SK-N-SH (cell line): Measurements from ENCODE around the gene FMN1. TPM values are rescaled to one million over a fixed set of nuclear protein-coding genes. Genes with fewer than 3 reads are reported as not detected.

Source experiments
- CTCF ChIA-PET: fragments of 300-600, 350-600 bp; formaldehyde crosslinking; extraction: SDS; loops from one replicate; lab custom pipeline; 2021; lab: Yijun Ruan, JAX
- POLR2A ChIA-PET: fragments of 350-600 bp; sonication (Branson Sonifier 250); formaldehyde crosslinking; extraction: SDS; loops from one replicate; lab custom pipeline; 2020; ENCODE audit warnings: antibody characterized with exemption, inconsistent platforms; lab: Yijun Ruan, JAX
- DNase-seq: peaks from one replicate; pipeline ENCODE4 v3.0.0; 2012
- H2AFZ ChIP-seq: fragments of 200-600 bp; sonication (generic); 2 replicates; pipeline ENCODE4 v1.8.1; 2016; ENCODE audit warnings: antibody characterized with exemption, mild to moderate bottlenecking, low read depth
- H3F3A ChIP-seq: fragments of 200-600 bp; sonication (generic); replicated peaks from 2 replicates; pipeline ENCODE3; 2016; ENCODE audit warnings: antibody characterized with exemption, mild to moderate bottlenecking; ENCODE audit not compliant: insufficient read depth
- H3K27ac ChIP-seq, 2 experiments: fragments of 200-500 bp in 1 of 2; fragments of 200-600 bp in 1 of 2; sonication (Bioruptor generic) in 1 of 2; sonication (generic), shearing (Covaris generic) in 1 of 2; 2 replicates each; pipeline versions ENCODE4 v1.5.1 to v1.6.1; 2014 to 2016; ENCODE audit warnings: low read depth in 2 of 2, inconsistent platforms in 1 of 2, low read length in 1 of 2, mild to moderate bottlenecking in 1 of 2, mixed read lengths in 1 of 2
- H3K27me3 ChIP-seq: fragments of 200-600 bp; sonication (generic), shearing (Covaris generic); 2 replicates; pipeline ENCODE4 v1.6.1; 2016; ENCODE audit warnings: mixed run types; ENCODE audit not compliant: insufficient read depth
- H3K36me3 ChIP-seq, 2 experiments: fragments of 200-500 bp in 1 of 2; fragments of 200-600 bp in 1 of 2; sonication (Bioruptor generic) in 1 of 2; sonication (generic) in 1 of 2; replicated peaks in 1 of 2; 2 replicates each; pipeline versions ENCODE3 to v1.5.1; 2014 to 2016; ENCODE audit warnings: low read length in 1 of 2, mild to moderate bottlenecking in 1 of 2; ENCODE audit not compliant: insufficient read depth in 2 of 2, control insufficient read depth in 1 of 2
- H3K4me1 ChIP-seq, 2 experiments: fragments of 200-500 bp in 1 of 2; fragments of 200-600 bp in 1 of 2; sonication (Bioruptor generic) in 1 of 2; sonication (generic), shearing (Covaris generic) in 1 of 2; 2 replicates each; pipeline versions ENCODE4 v1.5.1 to v1.6.1; 2014 to 2016; ENCODE audit warnings: low read depth in 1 of 2, low read length in 1 of 2, mixed run types in 1 of 2; ENCODE audit not compliant: insufficient read depth in 2 of 2, control insufficient read depth in 1 of 2
- H3K4me2 ChIP-seq: fragments of 200-600 bp; sonication (generic), shearing (Covaris generic); 2 replicates; pipeline ENCODE4 v1.6.1; 2017; ENCODE audit warnings: mixed run types
- H3K4me3 ChIP-seq, 2 experiments: fragments of 200-500 bp in 1 of 2; fragments of 200-600 bp in 1 of 2; sonication (Bioruptor generic) in 1 of 2; sonication (generic), shearing (Covaris generic) in 1 of 2; 2 replicates each; pipeline versions ENCODE4 v1.5.1 to v1.8.1; 2014 to 2016; ENCODE audit warnings: low read depth in 2 of 2, inconsistent platforms in 1 of 2, low read length in 1 of 2, mild to moderate bottlenecking in 1 of 2, mixed read lengths in 1 of 2, moderate library complexity in 1 of 2
- H3K79me2 ChIP-seq: fragments of 200-600 bp; sonication (generic); 2 replicates; pipeline ENCODE4 v1.8.1; 2017; ENCODE audit warnings: mild to moderate bottlenecking; ENCODE audit not compliant: insufficient read depth
- H3K9ac ChIP-seq: fragments of 200-600 bp; sonication (generic); 2 replicates; pipeline ENCODE4 v1.6.1; 2017; ENCODE audit warnings: mixed run types
- H3K9me2 ChIP-seq: fragments of 200-600 bp; sonication (generic); 2 replicates; pipeline ENCODE4 v1.6.1; 2017; ENCODE audit warnings: mixed run types
- H3K9me3 ChIP-seq: fragments of 200-600 bp; sonication (generic); 2 replicates; pipeline ENCODE4 v1.6.1; 2017; ENCODE audit warnings: mixed run types, mild to moderate bottlenecking, moderate library complexity
- H4K20me1 ChIP-seq: fragments of 200-600 bp; sonication (generic); 2 replicates; pipeline ENCODE4 v1.6.1; 2017; ENCODE audit warnings: mild to moderate bottlenecking, mixed run types; ENCODE audit not compliant: insufficient read depth
- CHD2 ChIP-seq: fragments of 150-350 bp; IDR thresholded peaks from 2 replicates; pipeline ENCODE4 v1.6.1; 2018; ENCODE audit warnings: low read length; ENCODE audit not compliant: partially characterized antibody
- ELF1 ChIP-seq: IDR thresholded peaks from 2 replicates; pipeline ENCODE4 v1.4.0; 2012
- EP300 ChIP-seq, 2 experiments: IDR thresholded peaks; 2 replicates each; pipeline versions ENCODE4 v1.4.0 to v1.6.1; 2012; ENCODE audit warnings: borderline replicate concordance in 1 of 2, low read depth in 1 of 2, low read length in 1 of 2
- EZH2phosphoT487 ChIP-seq: fragments of 200-600 bp; sonication (generic); IDR thresholded peaks from 2 replicates; pipeline ENCODE4 v1.6.1; 2017; ENCODE audit warnings: low read depth, mixed run types, mild to moderate bottlenecking, antibody characterized with exemption, moderate library complexity, borderline replicate concordance
- FOXJ3 ChIP-seq: sonication (generic); formaldehyde crosslinking; IDR thresholded peaks from 2 replicates; pipeline ENCODE4 v1.5.1; 2020; ENCODE audit warnings: mild to moderate bottlenecking, missing genetic modification reagents
- FOXM1 ChIP-seq: IDR thresholded peaks from 2 replicates; pipeline ENCODE4 v1.4.0; 2012; ENCODE audit warnings: low read depth, mild to moderate bottlenecking
- GATA2 ChIP-seq: sonication (generic); formaldehyde crosslinking; IDR thresholded peaks from 2 replicates; pipeline ENCODE4 v1.5.0; 2020; ENCODE audit warnings: mild to moderate bottlenecking, missing genetic modification reagents
- MXI1 ChIP-seq: IDR thresholded peaks from 2 replicates; pipeline ENCODE4 v1.6.1; 2012; ENCODE audit warnings: mild to moderate bottlenecking, low read depth, low read length, improper control_type of control experiment
- NFIC ChIP-seq: IDR thresholded peaks from 2 replicates; pipeline ENCODE4 v1.4.0; 2012; ENCODE audit warnings: borderline replicate concordance
- NRF1 ChIP-seq: IDR thresholded peaks from 2 replicates; pipeline ENCODE4 v1.6.1; 2012; ENCODE audit warnings: low read depth, mild to moderate bottlenecking, low read length
- POLR2AphosphoS5 ChIP-seq: IDR thresholded peaks from 2 replicates; pipeline ENCODE4 v1.6.1; 2012; ENCODE audit warnings: low read depth, low read length
- RFX5 ChIP-seq: IDR thresholded peaks from 2 replicates; pipeline ENCODE4 v1.6.1; 2012; ENCODE audit warnings: mild to moderate bottlenecking, improper control_type of control experiment, low read length
- SIN3A ChIP-seq: IDR thresholded peaks from 2 replicates; pipeline ENCODE4 v1.6.1; 2012; ENCODE audit warnings: low read depth, mild to moderate bottlenecking, low read length, moderate library complexity, borderline replicate concordance
- SMC3 ChIP-seq: IDR thresholded peaks from 2 replicates; pipeline ENCODE4 v1.6.1; 2012; ENCODE audit warnings: low read depth, low read length, improper control_type of control experiment
- TAF1 ChIP-seq: IDR thresholded peaks from 2 replicates; pipeline ENCODE4 v1.6.1; 2012; ENCODE audit warnings: low read depth, mild to moderate bottlenecking, low read length, moderate library complexity, borderline replicate concordance
- TCF12 ChIP-seq: IDR thresholded peaks from 2 replicates; pipeline ENCODE4 v1.4.0; 2012
- TEAD4 ChIP-seq: IDR thresholded peaks from 2 replicates; pipeline ENCODE4 v1.4.0; 2012; ENCODE audit warnings: mild to moderate bottlenecking, borderline replicate concordance; ENCODE audit not compliant: insufficient read depth
- YY1 ChIP-seq: IDR thresholded peaks from 2 replicates; pipeline ENCODE4 v1.4.0; 2012; ENCODE audit warnings: low read depth, mild to moderate bottlenecking
- WGBS: methylation state at CpG from one replicate; pipeline ENCODE4 v1.1.6; 2017; ENCODE audit warnings: low lambda C conversion rate; 5-methylcytosine and 5-hydroxymethylcytosine counted together
- polyA plus RNA-seq, 3 experiments: library from polyadenylated mRNA; depleted of rRNA; stranded (reverse); fragments of >200 nt; gene quantifications; 2 replicates each; pipeline ENCODE4 v1.2.3, GENCODE V29; 2012
- TF ChIP-seq, protein P1 (sequence below): fragments of 150-350 bp; IDR thresholded peaks from 2 replicates; pipeline ENCODE4 v1.6.1; 2016; ENCODE audit warnings: mild to moderate bottlenecking, low read depth, low read length
- TF ChIP-seq, protein P2 (sequence below): IDR thresholded peaks from 2 replicates; pipeline ENCODE4 v1.4.0; 2012; ENCODE audit warnings: low read depth
- TF ChIP-seq, protein P3 (sequence below): IDR thresholded peaks from 2 replicates; pipeline ENCODE4 v1.4.0; 2012; ENCODE audit warnings: low read depth, borderline replicate concordance
- TF ChIP-seq, protein P4 (sequence below): fragments of 200-600 bp; sonication (generic); IDR thresholded peaks from 2 replicates; pipeline ENCODE4 v1.6.1; 2017; ENCODE audit warnings: antibody characterized with exemption, mild to moderate bottlenecking, moderate library complexity
- TF ChIP-seq, protein P5 (sequence below): fragments of 150-350 bp; IDR thresholded peaks from 2 replicates; pipeline ENCODE4 v1.6.1; 2017; ENCODE audit warnings: antibody characterized with exemption, low read length, low read depth, borderline replicate concordance
- TF ChIP-seq, protein P6 (sequence below): IDR thresholded peaks from 2 replicates; pipeline ENCODE4 v1.4.0; 2012; ENCODE audit warnings: low read depth, borderline replicate concordance
- TF ChIP-seq, protein P7 (sequence below): IDR thresholded peaks from 2 replicates; pipeline ENCODE4; 2012

The FMN1 gene
- polyA plus RNA-seq, 1 of the 3 experiments (the other 2 are of a cell fraction), result 9.1 TPM

DNA sequence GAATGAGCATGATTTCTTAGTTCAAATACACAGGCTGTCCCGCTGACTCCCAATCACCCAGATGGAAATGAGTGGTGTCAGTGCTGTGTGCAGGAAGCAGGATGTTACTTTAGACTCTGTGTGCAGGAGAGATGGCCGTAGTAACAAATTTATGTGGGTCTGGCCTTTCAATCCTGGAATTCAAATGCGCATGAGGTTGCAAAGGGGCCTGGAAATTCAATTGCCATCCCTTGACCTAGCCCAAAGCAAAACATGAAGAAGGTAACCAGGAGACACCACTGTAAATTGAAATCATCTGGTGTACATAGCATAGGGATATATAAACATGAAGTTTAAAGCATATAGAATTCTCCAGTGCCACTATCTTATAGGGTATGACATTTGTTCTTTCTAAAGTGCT lies 443.5 kb downstream of the FMN1 start:
- POLR2A ChIA-PET, result no interaction called here
- TF ChIP-seq, protein P1, sequence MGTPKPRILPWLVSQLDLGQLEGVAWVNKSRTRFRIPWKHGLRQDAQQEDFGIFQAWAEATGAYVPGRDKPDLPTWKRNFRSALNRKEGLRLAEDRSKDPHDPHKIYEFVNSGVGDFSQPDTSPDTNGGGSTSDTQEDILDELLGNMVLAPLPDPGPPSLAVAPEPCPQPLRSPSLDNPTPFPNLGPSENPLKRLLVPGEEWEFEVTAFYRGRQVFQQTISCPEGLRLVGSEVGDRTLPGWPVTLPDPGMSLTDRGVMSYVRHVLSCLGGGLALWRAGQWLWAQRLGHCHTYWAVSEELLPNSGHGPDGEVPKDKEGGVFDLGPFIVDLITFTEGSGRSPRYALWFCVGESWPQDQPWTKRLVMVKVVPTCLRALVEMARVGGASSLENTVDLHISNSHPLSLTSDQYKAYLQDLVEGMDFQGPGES, result no peak
- TF ChIP-seq YY1 (no peak), NFIC (no peak), TCF12 (no peak), TAF1 (no peak), FOXJ3 (CRISPR knock-in tag) (peak; percentile 58; the same call in 1 of the 2 replicates), EZH2phosphoT487 (no peak), RFX5 (no peak), SIN3A (no peak), CHD2 (no peak), TEAD4 (no peak), ELF1 (no peak), NRF1 (no peak), MXI1 (0 out of 2 replicates have a peak, but pooled peaks have one; percentile 7), GATA2 (0 out of 2 replicates have a peak, but pooled peaks have one; percentile 18), SMC3 (no peak), FOXM1 (no peak), POLR2AphosphoS5 (no peak), EP300 (IDR thresholded peaks at IDR 0.05; ENCODE audit: borderline replicate concordance in 1 of 2, low read depth in 1 of 2, low read length in 1 of 2) (peak in 1 of 2 experiments; percentile 57; a peak in 2 of 4 replicates)
- TF ChIP-seq, protein P2, sequence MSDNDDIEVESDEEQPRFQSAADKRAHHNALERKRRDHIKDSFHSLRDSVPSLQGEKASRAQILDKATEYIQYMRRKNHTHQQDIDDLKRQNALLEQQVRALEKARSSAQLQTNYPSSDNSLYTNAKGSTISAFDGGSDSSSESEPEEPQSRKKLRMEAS, result no peak
- TF ChIP-seq, protein P3, sequence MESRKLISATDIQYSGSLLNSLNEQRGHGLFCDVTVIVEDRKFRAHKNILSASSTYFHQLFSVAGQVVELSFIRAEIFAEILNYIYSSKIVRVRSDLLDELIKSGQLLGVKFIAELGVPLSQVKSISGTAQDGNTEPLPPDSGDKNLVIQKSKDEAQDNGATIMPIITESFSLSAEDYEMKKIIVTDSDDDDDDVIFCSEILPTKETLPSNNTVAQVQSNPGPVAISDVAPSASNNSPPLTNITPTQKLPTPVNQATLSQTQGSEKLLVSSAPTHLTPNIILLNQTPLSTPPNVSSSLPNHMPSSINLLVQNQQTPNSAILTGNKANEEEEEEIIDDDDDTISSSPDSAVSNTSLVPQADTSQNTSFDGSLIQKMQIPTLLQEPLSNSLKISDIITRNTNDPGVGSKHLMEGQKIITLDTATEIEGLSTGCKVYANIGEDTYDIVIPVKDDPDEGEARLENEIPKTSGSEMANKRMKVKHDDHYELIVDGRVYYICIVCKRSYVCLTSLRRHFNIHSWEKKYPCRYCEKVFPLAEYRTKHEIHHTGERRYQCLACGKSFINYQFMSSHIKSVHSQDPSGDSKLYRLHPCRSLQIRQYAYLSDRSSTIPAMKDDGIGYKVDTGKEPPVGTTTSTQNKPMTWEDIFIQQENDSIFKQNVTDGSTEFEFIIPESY, result no peak
- TF ChIP-seq, protein P4, sequence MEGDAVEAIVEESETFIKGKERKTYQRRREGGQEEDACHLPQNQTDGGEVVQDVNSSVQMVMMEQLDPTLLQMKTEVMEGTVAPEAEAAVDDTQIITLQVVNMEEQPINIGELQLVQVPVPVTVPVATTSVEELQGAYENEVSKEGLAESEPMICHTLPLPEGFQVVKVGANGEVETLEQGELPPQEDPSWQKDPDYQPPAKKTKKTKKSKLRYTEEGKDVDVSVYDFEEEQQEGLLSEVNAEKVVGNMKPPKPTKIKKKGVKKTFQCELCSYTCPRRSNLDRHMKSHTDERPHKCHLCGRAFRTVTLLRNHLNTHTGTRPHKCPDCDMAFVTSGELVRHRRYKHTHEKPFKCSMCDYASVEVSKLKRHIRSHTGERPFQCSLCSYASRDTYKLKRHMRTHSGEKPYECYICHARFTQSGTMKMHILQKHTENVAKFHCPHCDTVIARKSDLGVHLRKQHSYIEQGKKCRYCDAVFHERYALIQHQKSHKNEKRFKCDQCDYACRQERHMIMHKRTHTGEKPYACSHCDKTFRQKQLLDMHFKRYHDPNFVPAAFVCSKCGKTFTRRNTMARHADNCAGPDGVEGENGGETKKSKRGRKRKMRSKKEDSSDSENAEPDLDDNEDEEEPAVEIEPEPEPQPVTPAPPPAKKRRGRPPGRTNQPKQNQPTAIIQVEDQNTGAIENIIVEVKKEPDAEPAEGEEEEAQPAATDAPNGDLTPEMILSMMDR, result no peak
- TF ChIP-seq, protein P5, sequence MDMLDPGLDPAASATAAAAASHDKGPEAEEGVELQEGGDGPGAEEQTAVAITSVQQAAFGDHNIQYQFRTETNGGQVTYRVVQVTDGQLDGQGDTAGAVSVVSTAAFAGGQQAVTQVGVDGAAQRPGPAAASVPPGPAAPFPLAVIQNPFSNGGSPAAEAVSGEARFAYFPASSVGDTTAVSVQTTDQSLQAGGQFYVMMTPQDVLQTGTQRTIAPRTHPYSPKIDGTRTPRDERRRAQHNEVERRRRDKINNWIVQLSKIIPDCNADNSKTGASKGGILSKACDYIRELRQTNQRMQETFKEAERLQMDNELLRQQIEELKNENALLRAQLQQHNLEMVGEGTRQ, result no peak
- TF ChIP-seq, protein P6, sequence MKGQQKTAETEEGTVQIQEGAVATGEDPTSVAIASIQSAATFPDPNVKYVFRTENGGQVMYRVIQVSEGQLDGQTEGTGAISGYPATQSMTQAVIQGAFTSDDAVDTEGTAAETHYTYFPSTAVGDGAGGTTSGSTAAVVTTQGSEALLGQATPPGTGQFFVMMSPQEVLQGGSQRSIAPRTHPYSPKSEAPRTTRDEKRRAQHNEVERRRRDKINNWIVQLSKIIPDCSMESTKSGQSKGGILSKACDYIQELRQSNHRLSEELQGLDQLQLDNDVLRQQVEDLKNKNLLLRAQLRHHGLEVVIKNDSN, result no peak
- TF ChIP-seq, protein P7, sequence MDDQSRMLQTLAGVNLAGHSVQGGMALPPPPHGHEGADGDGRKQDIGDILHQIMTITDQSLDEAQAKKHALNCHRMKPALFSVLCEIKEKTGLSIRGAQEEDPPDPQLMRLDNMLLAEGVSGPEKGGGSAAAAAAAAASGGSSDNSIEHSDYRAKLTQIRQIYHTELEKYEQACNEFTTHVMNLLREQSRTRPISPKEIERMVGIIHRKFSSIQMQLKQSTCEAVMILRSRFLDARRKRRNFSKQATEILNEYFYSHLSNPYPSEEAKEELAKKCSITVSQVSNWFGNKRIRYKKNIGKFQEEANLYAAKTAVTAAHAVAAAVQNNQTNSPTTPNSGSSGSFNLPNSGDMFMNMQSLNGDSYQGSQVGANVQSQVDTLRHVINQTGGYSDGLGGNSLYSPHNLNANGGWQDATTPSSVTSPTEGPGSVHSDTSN, result no peak

More for the DNA sequence above, 443.5 kb downstream of the FMN1 start:
- no peaks in the 10 kb centered on the region for H3K27me3 ChIP-seq
- no peak overlapping the region for H2AFZ ChIP-seq
- H3K9ac ChIP-seq, result no peak overlapping the region
- DNase-seq, result peak; percentile 59
- H3K36me3 ChIP-seq, result no peaks in the 10 kb centered on the region
- no peak overlapping the region for H3K4me2 ChIP-seq
- 41% methylated on average over 3 of the region's 3 CpGs for WGBS
- peaks cover 0 to 4% of the 10 kb centered on the region in 2 experiments; a peak in 1 of 4 replicates for H3K4me1 ChIP-seq
- H3F3A ChIP-seq, result peaks cover 22% of the 10 kb centered on the region
- H3K9me2 ChIP-seq, result no peaks in the 10 kb centered on the region
- CTCF ChIA-PET, result no interaction called here
- no peaks in the 10 kb centered on the region for H4K20me1 ChIP-seq
- H3K4me3 ChIP-seq, result no peak overlapping the region
- no peaks in the 10 kb centered on the region for H3K9me3 ChIP-seq
- no peaks in the 10 kb centered on the region for H3K79me2 ChIP-seq
- H3K27ac ChIP-seq, result peak overlapping the region in 1 of 2 experiments; percentile 75; a peak in 2 of 4 replicates
